Activated gamma-delta T cell (primary cell): ENCODE data around the gene LINGO4.
A peak's percentile ranks its signal among the peaks of the same experiment; 100 is the strongest.
"Not testable (repeated sequence)": the region's sequence is repeated elsewhere in the genome, so short reads cannot be mapped to it uniquely, and the experiment has no call there.

Source experiments
- DNase-seq: peaks from one replicate; lab custom pipeline; 2025; lab: John Stamatoyannopoulos, UW

The LINGO4 gene

DNA sequence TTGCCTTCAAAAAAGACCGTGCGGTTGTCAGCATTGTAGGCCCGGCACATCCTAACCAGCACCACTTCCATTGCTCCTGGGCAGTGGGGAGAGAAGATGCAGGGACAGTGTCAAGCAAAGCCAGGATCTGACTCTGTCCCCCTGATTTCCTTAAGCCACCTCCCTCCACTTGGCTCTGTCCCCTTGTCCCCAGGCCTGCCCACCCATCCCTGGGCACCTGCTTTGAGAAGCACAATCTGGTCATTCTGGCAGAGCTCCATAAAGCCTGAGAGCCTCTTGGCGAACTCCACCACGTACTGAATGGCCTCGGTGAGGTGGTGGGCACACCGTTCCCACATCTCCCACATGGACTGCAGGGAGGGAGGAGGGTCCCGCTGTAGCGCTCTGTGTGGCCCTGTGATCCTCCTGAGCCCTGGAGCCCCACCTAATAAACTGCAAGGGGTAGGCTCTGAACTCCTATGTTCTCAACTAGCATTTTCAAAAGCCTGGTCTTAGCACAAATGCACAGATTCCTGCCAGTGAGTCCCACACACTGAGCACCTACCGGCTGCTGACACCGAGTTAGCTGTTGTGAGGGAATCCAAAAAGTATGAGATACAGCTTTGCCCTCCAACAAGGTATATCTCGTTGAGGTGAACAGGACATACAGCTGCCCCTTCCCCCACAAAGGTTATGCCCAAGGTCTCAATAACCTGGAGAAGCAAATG, 8.2 kb upstream of the LINGO4 start:
- no peak for DNase-seq

DNA sequence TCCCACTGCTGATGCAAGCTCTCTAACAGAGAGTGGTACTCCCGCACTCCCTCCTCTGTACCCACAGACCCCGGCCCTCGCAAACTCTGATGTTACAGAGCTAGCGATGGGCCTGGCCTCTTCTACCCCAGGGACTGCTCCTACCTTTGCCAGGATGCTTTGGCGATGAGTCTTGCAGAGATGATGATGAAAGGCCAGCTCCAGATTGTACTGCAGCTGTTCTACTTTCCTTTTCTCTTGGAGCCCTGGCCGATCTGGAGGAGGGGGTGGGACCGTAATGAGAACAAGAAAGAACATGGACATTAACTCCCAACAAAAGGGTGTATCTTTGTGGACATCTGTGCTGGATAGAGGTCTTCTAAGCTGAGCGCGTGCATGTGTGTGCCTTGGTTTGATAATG, 6.0 kb upstream of the LINGO4 start:
- DNase-seq, result no peak

DNA sequence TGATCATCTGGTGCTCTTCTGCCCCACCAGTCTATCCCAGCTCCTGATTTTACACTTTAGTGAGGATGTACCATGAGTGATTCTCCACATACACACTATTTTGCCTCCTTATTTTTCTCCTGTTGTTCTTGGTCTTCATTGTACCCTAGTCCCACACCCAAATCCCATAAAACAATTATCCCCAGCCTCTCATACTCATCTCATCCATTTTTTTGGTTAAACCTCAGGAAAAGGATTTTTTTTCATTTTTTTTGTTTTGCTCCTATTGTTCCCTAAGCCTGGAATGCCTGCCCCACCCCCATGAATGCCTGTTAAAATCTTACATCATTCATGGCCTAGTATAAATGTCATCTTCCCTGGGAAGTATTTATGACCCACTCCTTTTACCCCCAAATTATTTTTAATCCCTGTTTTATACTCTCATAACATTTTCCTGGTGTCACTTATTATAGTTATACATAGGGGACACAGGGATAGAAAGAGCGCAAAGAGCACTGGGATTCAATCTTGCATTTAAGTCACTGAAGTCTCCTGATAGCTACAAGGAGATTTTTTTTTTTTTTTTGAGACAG, 4.9 kb upstream of the LINGO4 start:
- no peak for DNase-seq

DNA sequence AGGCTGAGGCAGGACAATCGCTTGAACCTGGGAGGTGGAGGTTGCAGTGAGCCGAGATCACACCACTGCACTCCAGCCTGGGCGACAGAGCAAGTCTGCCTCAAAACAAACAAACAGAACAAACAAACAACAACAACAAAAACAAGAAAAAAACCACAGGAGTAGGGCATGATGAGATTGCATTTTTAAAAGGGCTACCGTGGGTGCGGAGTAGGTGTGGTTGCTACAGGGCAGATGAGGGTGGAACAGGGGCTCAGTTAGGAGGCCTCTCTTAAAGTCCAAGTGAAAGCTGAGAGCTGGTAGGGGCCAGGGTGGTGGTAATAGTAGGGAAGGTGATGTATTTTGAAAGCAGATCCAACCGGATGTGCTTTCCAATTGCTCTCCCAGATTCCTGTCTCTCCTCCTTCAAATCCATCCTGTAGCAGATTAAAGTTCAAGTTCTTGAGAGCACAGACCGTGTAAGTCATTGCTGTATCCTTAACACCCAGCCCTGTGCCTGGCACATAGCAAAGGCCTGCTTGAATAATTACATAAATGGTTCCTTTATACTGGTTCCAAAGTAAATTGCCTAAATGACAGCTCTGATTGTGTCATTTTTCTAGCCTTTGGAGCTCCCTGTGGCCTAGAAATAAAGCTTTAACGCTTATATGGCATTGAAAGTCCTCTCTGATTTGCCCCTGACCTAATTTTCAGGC, 4.2 kb upstream of the LINGO4 start:
- no peak for DNase-seq

DNA sequence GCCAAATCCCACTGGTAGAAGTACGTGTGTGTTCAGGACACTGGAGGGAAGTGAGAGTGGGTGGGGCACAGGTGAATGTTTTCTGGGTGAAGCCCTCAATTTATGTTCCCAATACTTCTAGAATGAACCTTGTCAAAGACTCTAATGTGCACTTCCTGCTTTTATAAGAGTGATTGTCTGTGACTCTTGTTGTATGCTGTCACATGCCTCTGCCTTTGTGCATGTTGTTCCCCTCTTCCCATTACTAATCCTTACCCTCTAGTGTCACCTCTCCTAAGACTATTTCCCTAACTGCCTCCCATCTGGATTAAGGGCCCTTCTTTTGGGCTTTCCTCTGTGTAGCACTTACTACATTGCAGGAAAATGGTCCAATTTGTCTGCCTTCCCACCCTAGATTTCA, 2.5 kb upstream of the LINGO4 start:
- no peak for DNase-seq

DNA sequence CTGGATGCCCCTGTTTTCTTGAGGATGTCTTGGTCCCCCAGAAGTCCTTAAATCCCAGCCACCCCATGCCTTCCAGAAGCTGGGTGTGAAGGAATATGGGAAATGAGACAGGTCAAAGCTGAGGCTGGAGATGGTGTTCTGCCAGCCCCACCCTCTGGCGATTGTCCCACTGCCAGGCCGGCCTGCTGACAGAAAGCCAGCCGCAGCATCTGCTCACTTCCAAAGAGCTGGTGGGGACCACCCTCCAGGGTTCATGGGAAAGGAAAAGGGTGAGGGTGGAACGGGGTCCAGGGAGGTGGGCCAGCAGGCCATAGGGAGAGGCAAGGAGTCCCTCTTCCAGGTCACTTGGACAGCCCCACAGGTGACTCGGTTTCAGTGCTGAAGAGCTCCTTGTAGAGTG, 1.9 kb upstream of the LINGO4 start:
- DNase-seq, result no peak

DNA sequence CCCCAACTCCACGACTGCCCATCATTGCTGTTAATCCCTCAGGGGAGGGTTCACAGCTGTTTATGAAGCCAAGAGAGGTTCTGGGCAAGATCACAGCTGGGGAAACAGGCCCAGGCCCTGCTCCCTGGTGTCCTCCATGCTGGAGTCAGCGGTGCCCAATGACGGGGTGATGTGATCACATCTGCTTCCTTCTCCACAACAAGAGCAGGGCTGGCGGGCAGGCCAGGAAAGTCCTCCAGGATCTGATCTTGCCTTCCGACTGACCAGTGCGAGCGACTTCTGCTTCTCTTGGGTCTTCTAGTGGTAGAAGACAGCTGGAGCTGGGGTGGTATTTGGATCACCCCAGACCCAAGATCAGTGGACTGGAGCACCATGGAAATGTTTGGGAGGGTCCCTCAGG, 951 bp upstream of the LINGO4 start:
- no peak for DNase-seq

DNA sequence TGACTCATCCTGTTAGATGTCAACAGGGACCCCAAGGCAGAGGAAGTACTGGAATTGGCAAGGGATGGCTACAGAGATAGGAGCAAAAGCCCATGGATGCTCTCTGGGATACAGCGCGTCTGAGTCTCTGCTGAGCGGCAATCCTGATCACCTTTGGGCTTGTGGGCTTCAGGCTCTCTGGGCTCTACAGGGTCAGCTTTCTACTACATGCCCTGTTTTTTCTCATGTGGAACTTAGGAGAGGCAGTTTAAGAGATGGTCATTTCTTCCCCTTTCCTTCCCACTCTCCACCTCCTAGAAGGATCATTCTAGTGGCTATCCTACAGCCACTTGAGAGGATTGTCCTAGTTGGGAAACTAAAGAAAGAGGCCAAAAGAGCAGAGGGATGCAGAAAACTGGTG, 1.3 kb downstream of the LINGO4 start:
- DNase-seq, result no peak

DNA sequence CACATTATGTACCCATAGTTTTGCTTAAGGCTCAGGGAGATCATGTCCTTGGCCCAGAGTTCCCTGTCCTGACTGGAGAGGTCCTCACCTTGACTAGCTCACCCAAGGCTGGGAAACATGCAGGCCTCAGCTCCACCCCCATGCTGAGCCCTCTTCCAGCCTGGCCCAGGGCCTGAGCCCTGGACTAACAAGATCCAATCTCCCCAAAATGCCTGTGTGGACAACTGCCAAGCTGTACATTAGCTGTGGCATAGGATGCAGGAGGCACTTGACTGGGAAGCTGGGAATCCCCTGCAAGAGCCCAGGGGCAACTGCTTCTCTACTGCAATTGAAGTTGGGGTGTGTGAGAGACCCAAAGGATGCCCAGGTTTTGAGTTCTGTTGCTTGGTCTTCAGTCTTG, 2.1 kb downstream of the LINGO4 start:
- no peak for DNase-seq

DNA sequence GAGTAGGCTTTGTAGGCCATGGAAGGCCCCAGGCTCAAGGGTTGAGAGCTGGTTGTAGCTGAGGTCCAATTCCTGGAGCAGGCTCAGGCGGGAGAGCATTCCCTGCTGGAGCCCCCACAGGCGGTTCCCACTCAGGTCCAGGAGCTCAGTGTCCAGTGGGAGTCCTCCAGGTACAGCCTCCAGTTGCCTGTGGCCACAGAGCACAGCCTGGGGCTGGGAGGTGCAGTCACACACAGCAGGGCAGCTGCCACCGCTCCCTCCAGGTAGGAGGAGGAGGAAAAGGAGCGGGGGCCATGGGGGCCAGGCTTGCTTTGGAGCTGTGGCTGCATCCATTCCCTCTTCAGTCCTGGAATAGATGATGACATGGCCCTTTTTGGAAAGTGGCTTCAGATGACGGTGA, 2.8 kb downstream of the LINGO4 start:
- DNase-seq, result no peak

DNA sequence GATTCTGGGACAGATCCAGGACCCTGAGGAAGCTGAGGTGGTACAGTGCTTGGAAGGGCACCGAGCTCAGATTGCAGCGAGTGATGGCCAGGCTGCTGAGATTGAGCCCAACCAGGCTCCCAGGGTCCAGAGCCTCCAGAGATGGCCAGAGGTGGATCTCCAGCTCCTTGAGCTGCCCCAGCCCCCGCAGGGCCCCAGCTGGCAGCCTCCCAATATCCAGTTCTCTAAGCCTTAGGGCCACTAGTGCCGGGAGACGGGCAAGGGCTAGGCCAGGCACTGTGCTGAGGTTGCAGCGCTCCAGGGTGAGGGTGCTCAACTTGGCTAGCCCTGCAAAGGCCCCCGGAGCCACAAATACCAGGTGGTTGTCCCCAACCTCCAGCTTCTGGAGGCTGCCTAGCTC, 3.4 kb downstream of the LINGO4 start:
- DNase-seq, result no peak

DNA sequence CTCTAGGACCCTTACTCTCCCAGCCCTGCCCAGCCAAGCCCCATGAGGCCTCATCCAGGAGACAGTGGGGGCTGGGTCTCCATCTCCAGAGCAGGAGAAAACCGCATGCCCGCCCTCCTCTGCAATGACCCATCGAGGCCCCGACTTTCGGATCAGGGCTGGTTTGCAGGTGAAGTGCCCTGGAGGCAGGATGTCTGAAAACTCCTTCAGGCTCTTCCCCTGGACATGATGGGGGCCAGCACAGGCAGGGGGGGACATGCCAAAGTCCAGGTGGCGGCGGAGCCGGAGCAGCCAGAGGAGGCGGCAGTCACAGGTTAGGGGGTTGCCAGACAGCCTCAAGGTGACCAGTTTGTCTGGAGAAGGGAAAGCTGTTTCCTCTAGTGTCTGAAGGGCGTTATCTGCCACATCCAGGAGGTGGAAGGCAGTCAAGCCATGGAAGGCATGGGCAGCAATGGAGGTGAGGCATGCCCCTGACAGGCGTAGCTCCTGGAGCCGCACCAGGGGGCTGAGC, 3.9 kb downstream of the LINGO4 start:
- DNase-seq, result no peak

DNA sequence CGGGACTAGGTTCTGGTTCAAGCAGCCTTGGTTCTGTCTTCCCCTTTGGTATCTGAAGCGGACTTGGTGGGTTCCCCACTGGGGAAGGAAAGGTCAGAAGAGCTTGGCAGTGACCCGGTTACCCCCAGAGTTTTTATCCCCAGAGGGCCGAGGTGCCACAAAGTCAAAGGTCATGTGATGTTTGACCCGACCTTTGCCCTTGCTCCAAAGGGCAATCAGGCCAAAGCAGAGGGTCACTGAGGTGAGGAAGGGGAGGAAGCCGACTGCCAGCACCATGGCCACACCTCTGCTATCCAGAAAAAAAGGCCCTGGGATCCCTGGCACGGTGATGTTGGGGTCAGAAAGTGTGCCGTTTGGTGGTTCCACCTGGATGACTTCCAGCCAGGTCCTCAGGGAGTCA, 4.4 kb downstream of the LINGO4 start:
- no peak for DNase-seq

DNA sequence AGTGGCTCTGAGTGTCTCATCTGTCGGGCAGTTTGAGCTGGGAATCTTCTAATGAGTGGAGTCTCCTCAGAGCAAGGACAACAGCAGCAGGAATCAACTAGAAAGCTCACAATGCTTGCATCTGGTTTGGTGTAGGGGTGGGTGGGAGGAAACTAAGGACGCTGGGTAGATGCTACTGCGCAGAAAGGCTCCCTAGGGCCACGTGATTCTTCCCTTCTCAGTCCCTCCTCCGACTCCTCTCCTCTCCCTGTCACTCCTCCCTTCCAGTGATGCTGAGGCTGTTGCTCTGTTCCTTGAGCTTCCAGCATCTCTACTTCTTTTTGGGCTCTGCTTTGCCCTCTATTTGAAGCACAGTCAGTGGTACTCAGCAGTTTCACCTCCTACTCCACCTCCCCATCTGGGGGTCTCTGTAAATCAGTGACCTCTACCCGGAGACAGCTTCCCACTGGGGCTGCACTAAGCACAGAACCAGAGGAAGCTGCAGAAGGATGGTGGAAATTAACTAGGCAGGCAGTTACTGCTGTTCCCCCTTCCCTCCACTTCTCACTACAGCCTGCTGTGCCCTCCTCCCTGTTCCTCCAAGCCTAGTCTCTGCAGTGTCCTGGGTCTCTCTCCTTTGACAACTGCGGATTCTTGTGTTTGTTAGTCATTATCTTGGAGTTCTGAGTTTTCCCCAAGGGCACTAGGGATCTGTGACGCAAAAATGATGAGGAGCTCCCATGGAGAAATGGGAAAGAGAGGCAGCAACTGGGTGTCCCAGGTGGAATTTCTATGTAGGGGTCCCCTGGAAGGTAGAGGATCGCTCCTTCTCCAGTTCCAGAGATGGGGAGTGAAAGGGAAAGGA, 5.8 kb downstream of the LINGO4 start:
- DNase-seq, result no peak

DNA sequence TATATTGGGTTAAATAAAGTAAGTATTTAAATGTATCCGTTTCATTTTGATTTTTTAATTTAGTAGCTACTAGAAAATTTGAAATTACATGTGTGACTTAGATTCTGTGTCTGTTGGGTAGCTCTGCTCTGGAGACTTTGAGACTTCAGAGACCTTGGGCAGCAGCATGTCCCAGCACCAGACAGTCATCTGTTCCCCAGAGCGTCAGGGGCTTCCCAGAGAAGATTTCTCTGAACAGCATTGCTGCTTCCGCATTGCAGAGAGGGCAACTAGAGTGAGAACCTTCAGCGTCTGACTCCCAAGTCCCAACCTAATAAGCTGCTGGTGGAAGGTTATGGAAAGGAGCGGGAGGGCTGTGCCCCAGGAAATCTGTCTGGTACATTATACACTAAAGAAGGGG, 6.6 kb downstream of the LINGO4 start:
- DNase-seq, result no peak

DNA sequence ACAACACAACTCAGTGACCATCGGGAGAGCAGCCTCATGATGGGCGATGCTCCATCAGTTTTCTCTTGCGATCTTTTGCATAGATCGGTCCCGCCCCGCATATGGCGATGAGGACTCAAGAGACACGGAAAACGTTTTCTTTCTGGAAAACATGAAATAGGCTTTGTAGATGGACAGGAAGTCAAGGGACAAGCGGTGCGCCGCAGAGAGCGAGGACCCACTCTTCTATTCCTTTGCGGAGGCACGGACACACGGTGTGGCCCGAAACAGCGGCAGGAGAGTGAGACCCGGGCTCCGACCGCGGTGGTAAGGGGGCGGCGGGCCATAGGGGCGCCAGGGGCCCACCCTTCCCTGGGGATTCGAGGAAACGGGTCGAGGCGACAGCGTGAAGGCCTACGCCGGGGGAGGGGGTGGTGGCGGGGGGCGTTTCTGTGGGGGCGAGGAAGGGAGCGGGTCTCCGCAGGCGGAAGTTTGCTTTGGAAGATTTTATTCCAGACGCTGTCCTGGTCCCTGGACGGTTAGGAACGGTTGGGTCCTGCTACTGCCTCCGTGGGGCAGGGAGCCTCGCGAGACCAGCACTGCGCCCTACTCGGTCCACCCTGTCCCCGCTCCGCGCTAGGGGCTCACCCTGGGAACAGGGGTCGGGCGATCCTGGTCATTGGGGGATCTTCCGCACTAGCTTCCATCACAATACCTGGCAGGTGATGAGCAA, 14.1 kb downstream of the LINGO4 start:
- DNase-seq, result no peak

DNA sequence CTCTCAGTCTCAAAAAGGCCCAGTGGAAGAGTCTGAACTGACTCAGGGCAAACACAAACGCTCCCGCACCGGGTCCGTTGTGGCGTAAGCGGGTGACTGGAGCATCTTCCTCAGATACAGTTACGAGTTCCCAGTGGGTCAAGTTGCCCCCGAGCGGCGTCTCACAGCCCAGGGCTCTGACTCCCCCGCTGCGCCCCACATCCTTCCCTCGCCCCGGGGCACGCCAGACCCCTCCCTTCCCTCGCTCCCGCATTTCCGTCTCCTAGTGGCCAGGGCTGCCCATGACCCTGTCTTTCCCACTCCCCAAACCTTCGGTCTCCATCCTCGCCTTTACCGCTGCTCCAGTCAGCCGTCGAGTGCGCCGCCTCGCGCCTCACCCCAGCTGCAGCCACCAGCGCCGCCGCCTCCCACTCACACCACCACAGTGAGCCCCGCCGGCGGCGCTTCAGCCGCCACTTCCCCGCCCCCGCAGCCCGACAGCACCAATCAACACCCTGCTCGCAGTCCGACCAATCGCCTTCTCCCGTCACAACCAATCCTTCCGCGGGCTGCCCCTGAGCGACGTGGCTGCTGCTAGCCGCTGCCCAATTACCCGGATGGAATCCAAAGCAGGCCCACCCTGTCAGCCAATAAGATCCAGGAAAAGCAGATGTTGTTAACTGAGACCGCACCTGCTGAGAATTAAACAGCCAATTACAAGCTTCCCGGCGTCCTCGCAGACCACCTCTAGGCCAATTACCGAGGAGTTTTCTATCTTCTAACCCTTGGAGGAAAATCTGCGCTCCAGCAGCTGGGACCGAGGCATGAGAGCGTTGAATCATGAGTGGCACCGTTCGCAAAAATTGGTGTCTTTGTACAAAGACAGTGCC, 14.9 kb downstream of the LINGO4 start, which contains the start of gene TDRKH:
TSS of gene TDRKH (minus strand) at position 430 of the 869 bp plus-strand sequence. CDS start 7,478 bp downstream, outside the sequence.
- DNase-seq, result peak; percentile 93

DNA sequence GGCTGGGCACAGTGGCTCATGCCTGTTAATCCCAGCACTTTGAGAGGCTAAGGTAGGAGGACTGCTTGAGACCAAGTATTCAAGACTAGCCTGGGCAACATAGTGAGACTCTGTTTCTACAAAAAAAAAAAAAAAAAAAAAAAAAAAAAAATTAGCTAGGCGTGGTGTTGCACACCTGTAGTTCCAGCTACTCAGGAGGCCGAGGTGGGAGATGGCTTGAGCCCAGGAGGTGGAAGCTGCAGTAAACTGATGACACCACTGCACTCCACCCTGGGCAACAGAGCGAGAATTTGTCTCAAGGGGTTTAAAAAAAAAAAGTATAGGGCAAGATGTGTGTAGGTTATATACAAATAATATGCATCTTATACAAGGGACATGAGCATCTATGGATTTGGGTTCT, 17.5 kb downstream of the LINGO4 start:
- no peak for DNase-seq

DNA sequence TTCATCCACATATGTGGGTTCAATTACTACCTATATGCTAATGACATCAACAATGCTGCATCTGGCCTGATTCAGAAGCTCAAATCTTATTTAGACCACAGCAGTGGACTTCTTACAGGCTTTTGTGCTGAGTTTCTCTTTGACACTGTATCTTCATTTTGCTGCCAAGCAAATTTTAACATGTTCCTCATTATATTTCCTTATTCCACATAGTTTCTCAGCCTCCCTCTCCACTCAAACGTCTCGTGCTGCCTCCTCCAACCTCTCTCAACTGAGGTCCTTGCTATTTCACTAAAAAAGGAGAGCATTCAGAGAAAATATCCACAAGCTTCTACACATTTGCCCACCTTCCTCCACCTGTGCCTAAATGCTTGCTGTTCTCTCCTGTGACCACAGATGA, 21.4 kb downstream of the LINGO4 start:
- no peak for DNase-seq

DNA sequence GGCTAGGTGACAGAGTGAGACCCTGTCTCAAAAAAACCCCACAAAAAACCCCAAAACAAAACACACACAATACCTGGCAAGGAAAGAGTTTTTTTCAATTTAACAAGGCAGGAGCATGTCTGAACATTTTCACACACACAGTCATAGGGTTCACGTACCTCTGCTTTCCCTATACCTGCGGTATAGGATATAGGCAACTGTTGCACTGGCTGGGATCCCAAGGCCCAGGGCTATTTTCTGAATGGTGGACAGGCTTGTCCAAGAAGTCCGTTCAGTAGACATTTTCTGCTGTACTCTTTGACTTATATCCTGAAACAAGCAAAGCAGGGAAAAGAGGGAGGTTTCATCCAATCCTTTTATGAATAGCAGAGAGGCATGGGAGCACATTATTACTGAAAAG, 22.5 kb downstream of the LINGO4 start:
- no peak for DNase-seq

DNA sequence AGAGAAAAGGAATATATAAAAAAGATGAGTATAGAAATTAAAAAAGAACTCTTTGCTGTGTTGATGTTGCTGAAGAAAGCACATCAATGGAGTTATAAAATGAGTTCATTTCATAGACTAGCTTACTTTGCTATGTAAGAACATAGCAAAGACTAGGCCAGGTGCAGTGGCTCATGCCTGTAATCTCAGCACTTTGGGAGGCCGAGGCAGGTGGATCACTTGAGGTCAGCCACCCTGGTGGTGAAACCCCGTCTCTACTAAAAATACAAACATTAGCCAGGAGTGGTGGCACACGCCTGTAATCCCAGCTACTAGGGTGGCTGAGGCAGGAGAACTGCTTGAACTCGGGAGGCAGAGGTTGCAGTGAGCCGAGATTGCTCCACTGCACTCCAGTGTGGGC, 23.2 kb downstream of the LINGO4 start:
- DNase-seq, result not testable (repeated sequence)
